Fibroblast of lung (primary cell): ENCODE measurements around the gene GZMM.

Experiments
- EZH2 ChIP-seq: IDR thresholded peaks from 2 replicates; pipeline ENCODE4 v1.5.1; 2012; ENCODE audit warnings: low read length, control low read depth, mild to moderate bottlenecking; ENCODE audit errors: missing control alignments
- TF ChIP-seq, protein P1 (sequence below), 2 donors: IDR thresholded peaks in 1 of 2; conservative IDR thresholded peaks in 1 of 2; 1 replicate in 1 of 2; 2 replicates in 1 of 2; pipeline ENCODE4 v1.5.1; 2011 to 2012; ENCODE audit warnings: low read length in 2 of 2, control low read depth in 1 of 2, inconsistent platforms in 1 of 2, low read depth in 1 of 2, mild to moderate bottlenecking in 1 of 2

DNA sequence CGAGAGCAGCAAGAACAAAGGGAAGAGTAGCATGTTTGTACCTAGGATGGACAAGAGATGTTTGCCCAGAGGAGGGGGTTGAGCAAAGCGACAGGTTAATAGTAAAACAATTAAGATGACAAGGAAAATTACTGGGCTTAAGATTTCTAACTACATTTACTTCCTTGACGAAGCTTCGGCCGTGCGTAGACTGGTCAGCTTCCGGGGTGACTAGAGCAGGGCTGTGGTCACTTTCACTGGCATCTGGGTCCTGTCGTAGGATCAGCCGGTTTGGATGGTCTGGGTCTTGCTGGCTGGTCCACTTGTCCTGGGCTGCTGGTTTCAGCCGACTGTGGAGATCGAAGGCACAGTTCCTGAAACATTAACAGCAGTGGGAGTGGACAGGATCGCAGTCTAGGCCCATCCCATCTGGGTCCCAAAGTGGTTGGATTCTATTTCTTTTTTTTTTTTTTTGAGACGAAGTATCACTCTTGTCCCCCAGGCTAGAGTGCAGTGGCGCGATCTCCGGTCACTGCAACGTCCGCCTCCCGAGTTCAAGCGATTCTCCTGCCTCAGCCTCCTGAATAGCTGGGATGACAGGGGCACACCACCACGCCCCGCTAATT, 23.5 kb downstream of the GZMM start:
- TF ChIP-seq, protein P1, sequence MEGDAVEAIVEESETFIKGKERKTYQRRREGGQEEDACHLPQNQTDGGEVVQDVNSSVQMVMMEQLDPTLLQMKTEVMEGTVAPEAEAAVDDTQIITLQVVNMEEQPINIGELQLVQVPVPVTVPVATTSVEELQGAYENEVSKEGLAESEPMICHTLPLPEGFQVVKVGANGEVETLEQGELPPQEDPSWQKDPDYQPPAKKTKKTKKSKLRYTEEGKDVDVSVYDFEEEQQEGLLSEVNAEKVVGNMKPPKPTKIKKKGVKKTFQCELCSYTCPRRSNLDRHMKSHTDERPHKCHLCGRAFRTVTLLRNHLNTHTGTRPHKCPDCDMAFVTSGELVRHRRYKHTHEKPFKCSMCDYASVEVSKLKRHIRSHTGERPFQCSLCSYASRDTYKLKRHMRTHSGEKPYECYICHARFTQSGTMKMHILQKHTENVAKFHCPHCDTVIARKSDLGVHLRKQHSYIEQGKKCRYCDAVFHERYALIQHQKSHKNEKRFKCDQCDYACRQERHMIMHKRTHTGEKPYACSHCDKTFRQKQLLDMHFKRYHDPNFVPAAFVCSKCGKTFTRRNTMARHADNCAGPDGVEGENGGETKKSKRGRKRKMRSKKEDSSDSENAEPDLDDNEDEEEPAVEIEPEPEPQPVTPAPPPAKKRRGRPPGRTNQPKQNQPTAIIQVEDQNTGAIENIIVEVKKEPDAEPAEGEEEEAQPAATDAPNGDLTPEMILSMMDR (conservative IDR thresholded peaks at IDR 0.05 in 1 of 2, IDR thresholded peaks at IDR 0.05 in 1 of 2; ENCODE audit: low read depth in 1 of 2, low read length in 2 of 2): no peak
- TF ChIP-seq EZH2: no peak
